RWPE2 (cell line): ENCODE measurements around the gene CA10.

Experiments used
- ATAC-seq: fragments of 200-7000 bp; cut with Tn5 transposase; 3 replicates; pipeline ENCODE4 v1.9.1; 2021; ENCODE audit warnings: low read depth
- DNase-seq: peaks from one replicate; pipeline ENCODE4 v3.0.0-alpha.2; 2020; ENCODE audit warnings: low spot score
- H3K27ac ChIP-seq: fragments of 450-650 bp; 2 replicates; pipeline ENCODE4 v1.5.1; 2017; ENCODE audit warnings: mild to moderate bottlenecking; ENCODE audit not compliant: poor library complexity, severe bottlenecking
- H3K27me3 ChIP-seq: fragments of 250-450 bp; sonication (Bioruptor Pico); 2 replicates; pipeline ENCODE4 v1.5.1; 2021; ENCODE audit warnings: mild to moderate bottlenecking, moderate library complexity; ENCODE audit not compliant: insufficient read depth, poor library complexity, severe bottlenecking
- H3K36me3 ChIP-seq: fragments of 250-450 bp; sonication (Bioruptor Pico); 2 replicates; pipeline ENCODE4 v1.5.1; 2020; ENCODE audit warnings: low read depth, mild to moderate bottlenecking, moderate library complexity
- H3K4me1 ChIP-seq: fragments of 250-450 bp; sonication (Bioruptor Pico); 2 replicates; pipeline ENCODE4 v1.5.1; 2021; ENCODE audit warnings: mild to moderate bottlenecking, moderate library complexity; ENCODE audit not compliant: insufficient read depth, poor library complexity, severe bottlenecking
- H3K4me3 ChIP-seq: fragments of 250-450 bp; sonication (Bioruptor Pico); 2 replicates; pipeline ENCODE4 v1.5.1; 2021; ENCODE audit warnings: mild to moderate bottlenecking, moderate library complexity; ENCODE audit not compliant: severe bottlenecking
- H3K9me3 ChIP-seq: fragments of 250-450 bp; sonication (Bioruptor Pico); 2 replicates; pipeline ENCODE4 v1.5.1; 2021; ENCODE audit warnings: mild to moderate bottlenecking, moderate library complexity; ENCODE audit not compliant: severe bottlenecking
- CTCF ChIP-seq: fragments of 450-650 bp; IDR thresholded peaks from one replicate; pipeline ENCODE4 v1.5.1; 2017; ENCODE audit warnings: mild to moderate bottlenecking, moderate library complexity; ENCODE audit not compliant: poor library complexity, severe bottlenecking

Gene CA10

GRCh38 chr17:51724043-51724580 lies 434.4 kb downstream of the CA10 start:
- Histone ChIP-seq H3K36me3 (no peaks in the 10 kb centered on the region), H3K4me1 (no peaks in the 10 kb centered on the region), H3K4me3 (no peak overlapping the region), H3K9me3 (no peaks in the 10 kb centered on the region), H3K27me3 (no peaks in the 10 kb centered on the region), H3K27ac (no peak overlapping the region)
- no peak for ATAC-seq
- TF ChIP-seq CTCF: no peak
- DNase-seq: no peak

GRCh38 chr17:51722994-51723393 lies 435.5 kb downstream of the CA10 start:
- Histone ChIP-seq H3K9me3 (no peaks in the 10 kb centered on the region), H3K27me3 (no peaks in the 10 kb centered on the region), H3K4me1 (no peaks in the 10 kb centered on the region), H3K36me3 (no peaks in the 10 kb centered on the region), H3K4me3 (no peak overlapping the region), H3K27ac (no peak overlapping the region)
- ATAC-seq (peak; percentile 53; the same call in 1 of the 3 replicates), DNase-seq (no peak)
- TF ChIP-seq CTCF: no peak

- TF ChIP-seq CTCF: no peak
- H3K4me1 ChIP-seq: no peaks in the 10 kb centered on the region
- H3K27me3 ChIP-seq: no peaks in the 10 kb centered on the region
- ATAC-seq: no peak
- no peak for DNase-seq
- H3K27ac ChIP-seq: no peak overlapping the region
- no peaks in the 10 kb centered on the region for H3K9me3 ChIP-seq
- H3K4me3 ChIP-seq: no peak overlapping the region
- no peaks in the 10 kb centered on the region for H3K36me3 ChIP-seq
These were observed 436.8 kb downstream of the CA10 start for GRCh38 chr17:51721730-51722129.

- DNase-seq: no peak
- Histone ChIP-seq H3K9me3 (no peaks in the 10 kb centered on the region), H3K27me3 (no peaks in the 10 kb centered on the region)
These were observed 438.1 kb downstream of the CA10 start for GRCh38 chr17:51720439-51720838.

More at GRCh38 chr17:51720439-51720838, 438.1 kb downstream of the CA10 start:
- Histone ChIP-seq H3K4me3 (no peak overlapping the region), H3K36me3 (no peaks in the 10 kb centered on the region), H3K27ac (no peak overlapping the region), H3K4me1 (no peaks in the 10 kb centered on the region)
- no peak for ATAC-seq
- TF ChIP-seq CTCF: no peak
